KMS-11 (cell line): ENCODE data around the gene TMEM205.

Experiments used
- H2AFZ ChIP-seq: fragments of 200-600 bp; sonication (generic); 2 replicates; pipeline ENCODE4 v1.6.1; 2016; ENCODE audit warnings: antibody characterized with exemption, mixed run types, low read depth
- H3K27ac ChIP-seq: fragments of 200-600 bp; sonication (generic); 2 replicates; pipeline ENCODE4 v1.6.1; 2016; ENCODE audit warnings: mild to moderate bottlenecking, mixed run types
- H3K27me3 ChIP-seq: fragments of 200-600 bp; sonication (generic); 2 replicates; pipeline ENCODE4 v1.6.1; 2017; ENCODE audit warnings: mild to moderate bottlenecking, low read depth, mixed run types, moderate library complexity; ENCODE audit not compliant: insufficient read depth
- H3K36me3 ChIP-seq: fragments of 200-600 bp; sonication (generic); 2 replicates; pipeline ENCODE4 v1.6.1; 2017; ENCODE audit warnings: mild to moderate bottlenecking, mixed run types; ENCODE audit not compliant: insufficient read depth
- H3K4me1 ChIP-seq: fragments of 200-600 bp; sonication (generic); 2 replicates; pipeline ENCODE4 v1.6.1; 2016; ENCODE audit warnings: mild to moderate bottlenecking, low read depth, mixed run types; ENCODE audit not compliant: poor library complexity, severe bottlenecking
- H3K4me2 ChIP-seq: fragments of 200-600 bp; sonication (generic); 2 replicates; pipeline ENCODE4 v1.7.0; 2016; ENCODE audit warnings: mild to moderate bottlenecking, mixed run types
- H3K4me3 ChIP-seq: fragments of 200-600 bp; sonication (generic); IDR thresholded peaks from 2 replicates; pipeline ENCODE4 v1.6.1; 2017; ENCODE audit warnings: low read depth, low read length, mixed read lengths; ENCODE audit not compliant: insufficient read depth
- H3K79me2 ChIP-seq: fragments of 200-600 bp; sonication (generic); 2 replicates; pipeline ENCODE4 v1.6.1; 2016; ENCODE audit warnings: low read depth, mixed run types; ENCODE audit not compliant: insufficient read depth
- H3K9ac ChIP-seq: fragments of 200-600 bp; sonication (generic); 2 replicates; pipeline ENCODE4 v1.6.1; 2016; ENCODE audit warnings: mild to moderate bottlenecking, mixed run types
- H4K20me1 ChIP-seq: fragments of 200-600 bp; sonication (generic); 2 replicates; pipeline ENCODE4 v1.6.1; 2016; ENCODE audit warnings: mild to moderate bottlenecking, mixed run types; ENCODE audit not compliant: insufficient read depth
- CTCF ChIP-seq: fragments of 200-600 bp; sonication (generic); conservative IDR thresholded peaks from 2 replicates; pipeline ENCODE4 v1.6.1; 2017; ENCODE audit warnings: low read depth, mild to moderate bottlenecking, antibody characterized with exemption, low read length, moderate library complexity, mixed read lengths

Gene TMEM205

GRCh38 chr19:11364296-11364904 is 18.3 kb upstream of the TMEM205 start:
- Histone ChIP-seq H3K36me3 (no peaks in the 10 kb centered on the region), H3K9ac (no peak overlapping the region), H3K4me2 (no peak overlapping the region), H4K20me1 (no peaks in the 10 kb centered on the region), H3K4me1 (no peaks in the 10 kb centered on the region), H3K79me2 (no peaks in the 10 kb centered on the region), H3K27ac (no peak overlapping the region), H2AFZ (no peak overlapping the region), H3K4me3 (no peak overlapping the region), H3K27me3 (no peaks in the 10 kb centered on the region)
- no peak for TF ChIP-seq CTCF

- H3K4me1 ChIP-seq, result no peaks in the 10 kb centered on the region
- no peak overlapping the region for H3K27ac ChIP-seq
- no peak for TF ChIP-seq CTCF
- no peak overlapping the region for H3K4me3 ChIP-seq
- no peak overlapping the region for H3K9ac ChIP-seq
- H4K20me1 ChIP-seq, result no peaks in the 10 kb centered on the region
- H3K4me2 ChIP-seq, result no peak overlapping the region
- H3K36me3 ChIP-seq, result no peaks in the 10 kb centered on the region
- no peak overlapping the region for H2AFZ ChIP-seq
- no peaks in the 10 kb centered on the region for H3K27me3 ChIP-seq
- H3K79me2 ChIP-seq, result no peaks in the 10 kb centered on the region
Observed at GRCh38 chr19:11363881-11364280, 17.8 kb upstream of the TMEM205 start.

GRCh38 chr19:11361771-11362731 is 16.0 kb upstream of the TMEM205 start:
- H3K4me1 ChIP-seq, result no peaks in the 10 kb centered on the region
- no peak for TF ChIP-seq CTCF
- H3K4me2 ChIP-seq, result no peak overlapping the region
- H3K79me2 ChIP-seq, result no peaks in the 10 kb centered on the region
- H2AFZ ChIP-seq, result no peak overlapping the region
- H3K27me3 ChIP-seq, result no peaks in the 10 kb centered on the region
- no peaks in the 10 kb centered on the region for H4K20me1 ChIP-seq
- H3K27ac ChIP-seq, result no peak overlapping the region
- no peaks in the 10 kb centered on the region for H3K36me3 ChIP-seq
- H3K9ac ChIP-seq, result no peak overlapping the region
- no peak overlapping the region for H3K4me3 ChIP-seq

- Histone ChIP-seq H3K36me3 (no peaks in the 10 kb centered on the region), H3K4me3 (no peak overlapping the region), H4K20me1 (no peaks in the 10 kb centered on the region), H3K4me2 (no peak overlapping the region), H2AFZ (no peak overlapping the region), H3K27me3 (no peaks in the 10 kb centered on the region), H3K79me2 (no peaks in the 10 kb centered on the region), H3K27ac (no peak overlapping the region), H3K9ac (no peak overlapping the region), H3K4me1 (no peaks in the 10 kb centered on the region)
- no peak for TF ChIP-seq CTCF
Observed at GRCh38 chr19:11361037-11361770, 15.1 kb upstream of the TMEM205 start.
